Measurements from ENCODE around the gene PTPRN2.
"Not testable (repeated sequence)": the region's sequence is repeated elsewhere in the genome, so short reads cannot be mapped to it uniquely, and the experiment has no call there.

PTPRN2 gene

GRCh38 chr7:157789942-157790341 is 797.7 kb downstream of the PTPRN2 start:
- DNase-seq (ENCODE audit: low spot score), result no peak

- DNase-seq (ENCODE audit: low spot score), result no peak
These were observed 798.5 kb downstream of the PTPRN2 start for GRCh38 chr7:157789094-157789493.

DNA sequence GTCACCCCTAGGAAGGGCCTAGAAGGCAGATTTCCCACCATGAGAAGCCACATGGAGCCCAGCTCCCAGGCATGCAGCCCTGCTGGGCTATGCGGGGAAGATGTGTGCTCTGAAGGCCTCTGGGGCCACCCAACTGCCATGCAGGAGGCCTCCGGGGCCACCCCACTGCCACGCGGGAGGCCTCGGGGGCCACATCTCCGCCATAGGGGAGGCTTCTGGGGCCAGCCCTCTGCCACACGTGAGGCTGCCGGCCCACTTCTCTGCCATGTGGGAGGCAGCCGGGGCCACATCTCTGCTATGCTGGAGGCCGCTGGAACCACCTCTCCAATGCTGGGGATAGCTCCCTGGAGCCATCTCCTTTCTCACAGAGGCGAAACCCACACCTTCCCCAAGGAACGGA is 799.0 kb downstream of the PTPRN2 start:
- no peak for DNase-seq (ENCODE audit: low spot score)

DNA sequence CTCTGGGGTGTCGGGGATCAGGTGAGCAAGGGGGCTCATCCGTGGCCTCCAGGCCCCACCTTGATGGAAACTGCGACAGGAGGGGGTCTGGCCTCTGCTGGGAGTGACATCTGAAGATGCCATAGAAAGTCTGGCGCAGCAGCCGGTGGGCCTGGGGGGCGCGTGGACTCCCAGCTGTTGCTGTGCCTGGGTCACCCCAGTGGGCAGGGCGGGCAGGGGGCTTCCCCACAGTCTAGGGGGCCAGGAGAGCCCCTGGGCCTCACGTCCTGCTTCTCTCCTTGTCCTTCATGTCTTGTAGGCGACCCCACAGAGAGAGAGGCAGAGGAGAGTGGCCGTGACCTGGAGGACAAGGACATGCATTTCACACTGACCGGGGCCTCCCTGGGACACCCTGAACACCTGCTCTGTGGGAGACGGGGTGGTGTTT is 800.3 kb downstream of the PTPRN2 start:
- no peak for DNase-seq (ENCODE audit: low spot score)

DNA sequence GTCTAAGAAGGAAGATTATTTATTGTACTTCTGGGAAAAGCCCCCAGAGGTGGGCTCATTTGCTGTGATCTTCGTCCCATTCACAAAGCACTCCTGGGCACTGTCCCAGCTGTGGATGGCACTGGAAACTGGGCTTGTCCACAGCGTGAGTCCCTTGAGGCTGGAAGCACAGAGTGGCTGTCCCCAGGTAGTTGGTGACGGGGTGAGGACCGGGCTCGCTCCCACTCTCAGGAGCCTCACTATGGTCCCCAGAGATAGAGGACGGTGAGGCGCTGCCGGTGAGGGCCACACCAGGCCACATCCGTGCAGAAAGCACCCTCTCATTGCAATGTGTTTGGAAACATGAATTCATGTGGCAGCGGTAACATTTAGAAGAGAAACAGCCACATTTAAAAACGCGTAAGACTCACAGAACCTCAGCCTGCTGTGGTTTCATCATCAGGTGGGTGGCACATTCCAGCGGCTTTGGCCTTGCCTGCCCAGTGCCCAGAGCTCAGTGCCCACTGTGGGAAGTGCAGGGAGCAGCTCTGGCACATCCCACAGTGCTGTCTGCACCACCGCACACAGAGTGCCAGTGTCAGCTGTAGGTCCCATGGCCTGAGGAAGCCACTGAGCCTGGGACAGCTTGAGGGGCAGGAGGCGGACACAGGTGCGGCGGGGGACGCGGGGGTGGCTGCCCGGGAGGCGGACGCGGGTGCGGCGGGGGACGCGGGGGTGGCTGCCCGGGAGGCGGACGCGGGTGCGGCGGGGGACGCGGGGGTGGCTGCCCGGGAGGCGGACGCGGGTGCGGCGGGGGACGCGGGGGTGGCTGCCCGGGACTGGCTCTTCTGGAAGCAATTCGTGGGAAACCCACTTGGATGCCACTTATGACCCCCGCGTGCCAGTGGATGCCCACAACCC is 801.0 kb downstream of the PTPRN2 start:
- peak; percentile 9 for DNase-seq (ENCODE audit: low spot score)

DNA sequence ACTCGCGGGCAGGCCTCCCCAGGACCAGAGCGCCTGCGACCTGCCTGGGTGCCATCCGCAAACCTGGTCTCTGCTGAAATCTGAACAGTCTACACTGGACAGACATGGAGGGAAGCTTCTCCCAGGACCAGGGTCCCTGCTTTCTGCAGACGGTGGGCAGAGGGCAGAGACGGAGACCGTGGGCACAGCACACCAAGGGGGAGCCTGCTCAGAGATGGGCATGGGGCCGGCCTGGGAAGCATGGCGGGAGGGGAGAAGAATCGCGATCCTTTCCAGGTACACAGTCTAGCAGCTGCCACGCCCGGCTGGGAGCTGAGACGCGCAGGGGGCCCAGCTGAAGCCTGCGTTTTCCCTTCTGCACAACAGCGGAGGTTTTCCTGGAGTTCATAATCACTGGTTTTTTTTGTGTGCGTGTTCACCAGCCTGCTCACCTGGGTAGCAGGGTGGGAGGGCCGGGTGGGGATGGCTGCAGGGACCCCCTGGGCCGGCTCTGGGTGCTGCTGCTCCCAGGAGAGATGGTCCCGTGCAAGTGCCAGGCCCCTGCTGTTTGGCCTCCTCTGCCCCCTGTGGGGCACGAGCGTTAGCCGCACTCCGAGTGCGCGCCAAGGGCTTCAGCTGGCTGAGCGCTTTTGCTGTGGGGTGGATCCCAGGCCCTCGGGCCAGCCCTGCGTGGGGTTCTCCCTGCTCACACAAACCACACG is 802.0 kb downstream of the PTPRN2 start:
- DNase-seq (ENCODE audit: low spot score), result no peak

DNA sequence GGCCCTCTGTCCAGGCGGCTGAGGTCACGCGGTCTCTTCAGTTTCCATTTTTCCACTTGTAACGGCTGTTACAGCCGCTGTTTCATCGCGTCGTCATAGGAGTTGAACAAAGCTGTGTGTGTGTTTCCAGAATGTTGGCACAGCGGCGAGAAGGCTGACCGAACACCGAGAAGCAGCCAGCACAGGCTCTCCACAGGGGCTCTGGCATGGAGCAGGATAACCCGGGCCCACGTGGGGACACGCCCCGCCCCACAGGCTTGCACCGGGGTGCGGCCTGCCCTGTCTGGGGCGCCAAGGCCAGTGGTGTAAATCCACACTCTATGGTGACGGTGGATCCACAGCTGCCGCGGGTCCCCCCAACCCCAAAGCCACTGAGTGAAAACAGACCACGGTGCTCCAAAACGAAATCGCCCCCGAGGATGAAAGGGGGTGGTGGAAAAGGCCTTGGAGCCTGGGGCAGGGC is 802.6 kb downstream of the PTPRN2 start:
- no peak for DNase-seq (ENCODE audit: low spot score)

DNA sequence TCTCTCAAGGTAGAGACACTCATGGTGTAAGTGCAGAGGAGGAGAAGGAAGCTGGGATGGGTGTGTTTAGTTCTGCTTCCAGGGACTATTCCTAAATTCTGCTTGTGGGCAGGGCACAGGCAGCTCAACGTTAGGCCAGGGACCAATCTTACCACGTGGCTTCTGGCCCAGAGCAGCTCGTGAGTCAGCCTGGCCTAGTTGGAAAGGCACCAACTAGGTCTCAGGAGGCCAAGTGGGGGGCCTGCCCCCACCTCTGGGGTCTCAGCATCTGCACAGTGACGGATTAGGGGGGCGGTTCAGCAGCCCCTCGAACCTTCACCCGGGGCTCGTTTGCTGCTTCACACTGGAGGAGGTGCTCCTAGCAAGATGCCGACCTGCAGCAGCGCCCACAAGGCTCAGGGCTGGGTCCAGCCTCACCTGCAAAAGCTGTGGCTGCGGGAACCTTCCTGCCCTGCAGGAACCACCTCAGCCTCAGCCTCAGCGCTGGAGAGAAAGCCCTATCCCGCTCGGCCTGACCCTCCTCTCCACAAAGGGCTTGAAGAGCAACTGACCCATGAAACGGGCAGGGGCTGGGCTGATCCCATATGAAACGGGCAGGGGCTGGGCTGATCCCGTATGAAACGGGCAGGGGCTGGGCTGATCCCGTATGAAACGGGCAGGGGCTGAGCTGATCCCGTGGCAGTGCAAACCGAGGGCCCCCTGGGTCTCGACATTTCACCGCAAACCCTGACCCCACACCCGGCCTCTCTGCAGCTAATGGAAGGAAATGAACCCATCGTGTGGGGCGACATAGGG is 803.4 kb downstream of the PTPRN2 start:
- DNase-seq (ENCODE audit: low spot score), result no peak

DNA sequence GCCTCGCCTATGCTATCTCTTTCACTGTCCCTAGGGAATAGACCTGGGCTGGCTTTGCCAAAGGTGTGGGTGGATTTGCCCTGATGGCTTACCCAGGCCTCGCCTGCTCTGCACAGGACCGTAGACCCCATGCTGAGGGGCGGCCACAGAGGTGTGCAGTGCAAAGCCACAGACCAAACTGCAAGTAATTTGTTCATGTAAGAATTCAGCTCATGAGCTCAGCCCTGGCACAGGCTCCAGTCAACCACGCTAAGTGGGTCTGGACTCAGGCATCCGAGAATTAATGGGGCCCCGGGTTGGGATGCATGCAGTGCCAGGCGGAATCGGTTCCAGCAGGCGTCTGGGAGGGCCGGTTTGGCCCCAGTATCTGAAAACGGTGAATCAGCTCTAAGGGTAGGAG is 805.6 kb downstream of the PTPRN2 start:
- DNase-seq (ENCODE audit: low spot score), result peak; percentile 25

DNA sequence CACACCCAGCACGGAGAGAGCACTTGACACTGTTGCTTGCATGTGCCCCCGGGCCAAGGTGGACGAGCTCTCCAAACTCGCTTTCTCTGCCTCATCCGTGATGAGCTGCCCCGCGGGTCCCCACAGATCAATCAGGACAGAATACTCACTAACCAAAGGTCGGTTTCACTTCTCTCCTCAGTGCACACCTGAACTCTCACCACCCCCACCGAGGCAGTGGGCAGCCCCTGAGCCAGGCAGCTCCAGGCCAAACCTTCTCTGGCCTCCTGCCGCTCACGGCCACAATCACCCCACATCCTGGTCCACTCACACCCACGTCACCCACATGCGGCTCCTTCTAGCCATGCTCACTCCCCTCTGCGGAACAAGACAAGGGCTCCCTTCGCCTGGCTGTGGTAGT is 806.9 kb downstream of the PTPRN2 start:
- no peak for DNase-seq (ENCODE audit: low spot score)

DNA sequence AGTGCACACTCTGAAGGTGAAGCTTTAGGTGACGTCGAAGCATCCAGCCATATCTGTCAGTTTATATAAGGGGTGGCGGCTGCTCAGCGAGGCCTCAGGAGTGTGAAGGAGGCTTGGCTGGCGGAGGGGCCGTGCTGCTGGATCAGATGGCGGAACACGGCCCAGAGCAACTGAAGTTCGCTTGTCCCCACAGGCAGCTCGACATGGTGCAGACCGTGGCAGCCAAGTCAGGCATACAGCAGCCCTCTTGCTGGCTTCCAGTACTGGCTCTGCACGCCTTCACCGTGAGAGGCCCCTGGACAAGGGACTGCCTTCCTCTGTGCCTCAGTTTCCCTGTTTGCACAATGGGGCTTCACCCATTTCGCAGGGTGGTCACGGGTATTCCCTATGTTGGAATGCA is 807.3 kb downstream of the PTPRN2 start:
- no peak for DNase-seq (ENCODE audit: low spot score)

GRCh38 chr7:157779206-157779605 is 808.4 kb downstream of the PTPRN2 start:
- DNase-seq (ENCODE audit: low spot score), result no peak

DNA sequence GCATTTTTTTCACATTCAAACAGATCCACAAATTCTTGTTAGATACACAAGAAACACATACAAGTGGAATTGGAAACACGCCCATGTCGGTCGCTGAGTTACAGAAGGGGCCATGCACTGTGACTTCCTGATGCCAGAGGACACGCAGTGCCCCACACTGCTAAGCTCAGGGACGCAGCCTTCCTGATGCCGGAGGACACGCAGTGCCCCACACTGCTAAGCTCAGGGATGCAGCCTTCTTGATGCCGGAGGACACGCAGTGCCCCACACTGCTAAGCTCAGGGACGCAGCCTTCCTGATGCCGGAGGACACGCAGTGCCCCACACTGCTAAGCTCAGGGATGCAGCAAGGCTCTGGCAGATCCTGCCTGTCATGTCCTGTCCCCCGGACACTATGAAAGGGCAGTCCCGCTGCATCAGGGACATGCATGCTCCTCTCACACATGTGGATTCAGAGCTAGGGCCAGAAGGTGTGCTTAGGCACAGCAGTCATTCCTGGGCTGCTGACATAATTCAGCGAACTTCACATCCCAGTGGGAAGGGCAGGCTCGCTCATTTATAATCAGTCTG is 810.3 kb downstream of the PTPRN2 start:
- not testable (repeated sequence) for DNase-seq (ENCODE audit: low spot score)

DNA sequence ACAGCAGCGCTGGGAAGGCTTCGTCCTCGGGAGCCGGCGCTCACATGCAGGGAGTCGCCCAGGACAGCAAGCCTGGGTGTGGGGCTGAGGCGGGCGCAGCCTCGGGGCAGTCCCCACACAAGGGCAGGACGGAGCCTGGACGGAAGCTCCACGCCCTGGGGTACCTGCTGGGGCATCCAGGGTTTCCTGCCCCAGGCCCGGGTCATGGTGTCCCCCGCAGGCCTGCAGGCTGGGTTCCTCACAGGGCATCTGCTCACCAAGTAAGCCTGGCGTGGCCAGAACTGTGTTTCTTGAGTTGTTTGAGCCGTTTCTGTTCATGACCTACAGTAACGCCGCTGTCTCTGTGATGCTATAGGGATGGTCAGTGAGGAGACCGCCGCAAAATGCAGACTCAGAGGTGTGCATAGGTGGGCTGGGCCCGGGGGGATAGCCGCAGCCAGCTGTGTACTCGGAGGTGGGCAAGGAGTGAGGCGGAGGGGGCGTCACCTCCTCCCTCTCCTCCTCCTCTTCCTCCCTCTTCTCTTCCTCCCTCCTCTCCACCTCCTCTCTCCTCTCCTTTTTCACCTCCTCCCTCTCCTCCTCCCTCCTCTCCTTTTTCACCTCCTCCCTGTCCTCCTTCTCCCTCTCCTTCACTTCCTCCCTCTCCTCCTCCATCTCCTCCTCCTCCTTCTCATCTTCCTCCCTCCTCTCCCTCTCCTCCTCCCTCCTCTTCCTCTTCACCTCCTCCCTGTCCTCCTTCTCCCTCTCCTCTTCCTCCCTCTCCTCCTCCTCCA is 811.9 kb downstream of the PTPRN2 start:
- no peak for DNase-seq (ENCODE audit: low spot score)

DNA sequence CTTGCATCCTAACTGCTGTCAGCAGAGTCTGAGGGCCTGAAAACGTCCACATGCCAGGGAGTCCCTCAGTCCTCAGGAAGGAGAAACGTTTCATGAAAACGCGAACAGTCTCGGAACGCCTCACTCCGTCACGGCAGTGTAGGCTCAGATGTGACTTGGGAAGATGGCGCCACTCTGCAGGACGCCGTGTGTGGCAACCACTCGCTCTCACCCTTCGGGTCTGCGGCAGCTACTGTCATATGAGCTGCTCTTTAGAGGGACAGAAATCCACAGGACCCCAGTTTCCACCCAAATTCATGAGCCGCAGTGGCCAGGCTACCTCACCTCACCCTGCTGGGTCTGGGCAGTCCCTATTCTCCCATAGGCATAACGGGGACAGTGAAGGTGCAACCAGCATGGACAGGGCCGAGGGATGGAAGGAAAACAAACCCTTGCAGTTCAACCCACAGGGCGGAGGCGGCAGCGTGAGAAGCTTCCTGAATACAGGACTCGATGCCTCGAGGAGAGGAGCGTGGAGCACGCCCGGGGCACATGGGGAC is 812.5 kb downstream of the PTPRN2 start:
- no peak for DNase-seq (ENCODE audit: low spot score)

DNA sequence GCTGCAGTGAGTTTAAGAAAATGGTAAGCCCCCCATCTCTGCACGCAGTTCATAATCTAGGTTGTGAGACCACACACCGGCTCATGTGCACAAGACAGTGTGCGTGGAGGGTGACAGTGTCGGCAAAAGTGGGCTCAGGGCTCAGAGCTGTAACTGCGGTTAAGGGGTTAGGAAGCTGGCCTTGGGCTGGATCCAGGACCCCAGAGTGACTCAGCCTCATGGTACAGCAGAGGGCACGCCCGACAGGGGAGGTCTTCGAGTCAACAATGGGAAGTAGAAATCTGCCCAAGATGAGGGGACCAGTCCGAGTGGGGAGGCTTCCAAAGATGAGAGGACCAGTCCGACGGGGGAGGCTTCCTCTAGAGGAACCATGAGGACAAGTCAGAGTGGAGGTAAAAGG is 813.1 kb downstream of the PTPRN2 start:
- no peak for DNase-seq (ENCODE audit: low spot score)

DNA sequence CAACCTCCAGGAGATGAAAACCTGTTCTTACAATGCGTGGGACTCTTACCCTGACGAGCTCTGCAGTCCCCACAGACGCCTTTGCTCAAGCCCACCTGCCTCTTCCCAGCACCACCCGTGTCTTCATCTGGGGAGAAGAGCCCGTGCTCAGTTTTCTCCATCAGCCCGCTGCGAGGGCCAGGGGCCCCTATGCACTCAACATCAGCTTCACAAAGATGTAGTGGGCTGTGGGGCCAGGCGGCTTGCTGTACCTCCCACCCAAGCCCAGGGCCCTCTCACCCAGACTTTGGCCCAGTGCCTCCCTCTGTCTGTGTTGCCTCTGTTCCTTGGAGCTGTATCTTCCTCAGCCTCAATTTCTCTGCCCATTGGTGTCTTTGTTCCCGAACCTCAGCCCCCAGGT is 814.3 kb downstream of the PTPRN2 start:
- no peak for DNase-seq (ENCODE audit: low spot score)

DNA sequence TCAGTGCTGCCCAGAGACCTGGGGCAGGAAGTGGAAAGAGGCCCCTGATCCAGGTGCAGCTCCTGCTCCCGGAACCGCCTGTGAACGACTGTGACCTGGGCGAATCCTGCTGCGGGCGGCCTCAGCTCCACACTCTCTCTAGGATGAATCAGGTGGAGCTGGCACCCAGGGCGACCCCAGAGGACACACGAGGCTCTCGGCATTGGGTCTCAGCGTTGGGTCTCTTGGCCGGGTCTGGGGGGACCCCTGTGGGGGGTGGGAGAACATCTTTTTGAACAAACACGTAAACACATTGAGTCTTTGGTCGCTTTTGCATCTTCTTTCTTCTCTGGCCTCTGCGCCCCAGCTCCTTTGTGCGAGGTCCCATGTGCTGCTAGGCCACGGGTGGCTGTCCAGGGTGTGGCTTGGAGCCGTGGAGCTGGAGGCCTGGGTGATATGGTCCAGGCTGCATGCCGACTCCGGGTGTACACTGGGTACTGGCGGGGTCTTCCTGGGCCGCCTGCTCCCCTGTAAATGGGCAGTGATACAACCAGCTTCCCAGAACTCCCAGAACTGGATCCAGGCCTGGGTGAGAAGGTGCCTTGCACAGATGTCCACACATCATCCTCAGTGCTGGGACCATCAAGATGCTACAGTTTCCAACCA is 815.0 kb downstream of the PTPRN2 start:
- DNase-seq (ENCODE audit: low spot score), result no peak

DNA sequence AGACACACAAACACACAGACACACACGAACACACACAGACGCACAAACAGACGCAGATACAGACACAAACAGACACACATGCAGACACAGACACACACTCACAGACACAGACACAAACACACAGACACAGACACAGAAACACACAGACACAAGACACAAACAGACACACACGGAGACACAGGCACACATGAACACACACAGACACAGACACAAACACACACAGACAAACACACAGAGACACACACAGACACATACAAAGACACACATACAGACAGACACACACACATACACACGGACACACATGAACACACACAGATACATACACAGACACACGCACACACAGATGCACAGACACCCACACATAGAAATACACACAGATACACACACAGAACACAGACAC is 815.9 kb downstream of the PTPRN2 start:
- DNase-seq (ENCODE audit: low spot score), result no peak

- no peak for DNase-seq (ENCODE audit: low spot score)
These were observed 816.8 kb downstream of the PTPRN2 start for GRCh38 chr7:157770716-157771320.

All from SW480 (cell line).